Left ventricle myocardium superior (tissue), 1 donor: ENCODE results near the gene CMIP. TPM values are rescaled to one million over a fixed set of nuclear protein-coding genes. Genes with fewer than 3 reads are reported as not detected.

Source experiments
- ATAC-seq: fragments of 200-7000 bp; cut with Tn5 transposase; one replicate; pipeline ENCODE4 v1.9.1; 2020; ENCODE audit warnings: mild to moderate bottlenecking, moderate library complexity
- DNase-seq: peaks from one replicate; pipeline ENCODE4 v3.0.0-alpha.2; 2020
- intact Hi-C: fragments of 100-400 bp; cut with micrococcal nuclease; formaldehyde crosslinking; loops from one replicate; pipeline ENCODE4 v1.11.0; 2022
- total RNA-seq: library from RNA; stranded (reverse); fragmentation: NEBNext Ultra II Directional; extraction: Animal tissue kit (Norgen Biotek cat#: 25700); gene quantifications from one replicate; pipeline ENCODE4 v1.2.1, GENCODE V29; 2021
- donor health status: DM: no; HTN: yes; CAD: no; lungs with severe emphysema.

CMIP gene
- total RNA-seq, 1 donor from 2014 or later: 9.7 TPM

DNA sequence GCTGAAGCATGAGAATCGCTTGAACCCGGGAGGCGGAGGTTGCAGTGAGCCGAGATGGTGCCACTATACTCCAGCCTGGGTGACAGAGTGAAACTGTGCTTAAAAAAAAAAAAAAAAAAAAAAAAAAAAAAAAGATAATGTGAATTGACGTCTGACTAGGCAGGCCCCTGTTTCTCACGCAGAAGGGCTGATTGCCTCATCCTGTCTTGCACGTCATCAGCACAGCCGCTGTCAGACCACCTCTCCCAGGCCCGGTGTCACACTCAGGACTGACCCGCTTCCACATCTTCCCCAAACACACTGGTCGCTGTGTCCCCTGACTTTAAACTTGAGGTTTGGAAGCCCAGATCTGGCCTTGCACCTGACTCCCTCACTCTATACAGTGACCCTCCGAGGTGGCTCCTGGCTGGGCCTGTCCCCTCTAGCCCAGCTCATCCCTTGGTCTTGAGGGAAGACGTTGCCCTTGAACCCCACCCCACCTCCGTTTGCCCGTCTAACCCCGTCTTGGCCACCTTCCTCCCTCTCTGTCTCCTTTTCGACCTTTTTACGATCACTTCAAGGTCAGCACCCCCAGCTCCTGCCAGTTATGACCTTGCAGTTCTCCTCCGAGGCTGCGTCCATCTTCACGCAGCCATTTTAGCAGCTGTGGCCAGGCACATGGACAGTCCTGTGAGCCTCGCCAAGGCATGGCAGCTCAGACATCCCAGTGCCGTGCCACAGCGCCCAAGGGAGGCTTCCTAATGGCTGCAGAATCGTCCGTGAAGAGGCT is 184.6 kb downstream of the CMIP start:
- no peak for DNase-seq
- intact Hi-C loops: loop anchor here (10.0 kb wide), 1 partner anchor 96 kb away; no protein-coding TSS in a partner anchor
- ATAC-seq: no peak

DNA sequence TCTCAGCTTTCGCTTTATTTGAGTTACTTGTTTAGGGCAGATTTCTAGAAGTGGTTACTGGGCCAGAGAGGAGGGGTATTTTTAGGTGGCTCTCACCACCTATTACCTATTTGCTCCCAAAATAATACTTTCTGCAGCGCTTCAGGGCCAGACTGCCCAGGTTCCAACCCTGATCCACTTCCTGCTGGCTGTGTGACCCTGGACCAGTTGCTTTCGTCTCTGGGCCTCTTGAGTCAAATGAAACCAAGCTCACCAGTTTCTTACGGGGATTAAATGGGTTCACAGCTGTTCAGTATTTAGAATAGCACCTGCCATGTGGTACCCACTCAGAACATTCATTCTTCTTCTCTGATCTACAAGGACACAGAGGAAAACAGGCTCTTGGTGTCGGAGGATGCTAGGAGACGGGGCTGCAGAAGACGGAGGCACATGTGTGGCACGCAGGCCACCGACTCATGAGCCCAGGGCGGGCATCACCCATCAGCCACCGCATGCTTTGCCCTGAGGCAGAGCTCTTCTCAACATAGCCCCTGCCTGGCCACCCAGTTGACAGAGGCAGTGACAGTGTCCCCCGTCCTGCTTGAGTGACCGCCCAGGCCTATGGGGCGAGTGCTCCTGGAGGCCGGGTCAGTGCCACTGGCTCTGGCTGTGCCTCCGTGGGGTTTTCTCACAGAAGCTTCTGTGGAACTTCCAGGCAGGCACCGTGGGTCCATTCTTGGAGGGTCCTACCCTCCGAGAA is 185.5 kb downstream of the CMIP start:
- DNase-seq: no peak
- ATAC-seq: no peak
- intact Hi-C loops: loop anchor here (10.0 kb wide), 1 partner anchor 95 kb away; no protein-coding TSS in a partner anchor

GRCh38 chr16:81630635-81631031 is 186.0 kb downstream of the CMIP start:
- DNase-seq (no peak), ATAC-seq (no peak)
- intact Hi-C loops: no loop called here

DNA sequence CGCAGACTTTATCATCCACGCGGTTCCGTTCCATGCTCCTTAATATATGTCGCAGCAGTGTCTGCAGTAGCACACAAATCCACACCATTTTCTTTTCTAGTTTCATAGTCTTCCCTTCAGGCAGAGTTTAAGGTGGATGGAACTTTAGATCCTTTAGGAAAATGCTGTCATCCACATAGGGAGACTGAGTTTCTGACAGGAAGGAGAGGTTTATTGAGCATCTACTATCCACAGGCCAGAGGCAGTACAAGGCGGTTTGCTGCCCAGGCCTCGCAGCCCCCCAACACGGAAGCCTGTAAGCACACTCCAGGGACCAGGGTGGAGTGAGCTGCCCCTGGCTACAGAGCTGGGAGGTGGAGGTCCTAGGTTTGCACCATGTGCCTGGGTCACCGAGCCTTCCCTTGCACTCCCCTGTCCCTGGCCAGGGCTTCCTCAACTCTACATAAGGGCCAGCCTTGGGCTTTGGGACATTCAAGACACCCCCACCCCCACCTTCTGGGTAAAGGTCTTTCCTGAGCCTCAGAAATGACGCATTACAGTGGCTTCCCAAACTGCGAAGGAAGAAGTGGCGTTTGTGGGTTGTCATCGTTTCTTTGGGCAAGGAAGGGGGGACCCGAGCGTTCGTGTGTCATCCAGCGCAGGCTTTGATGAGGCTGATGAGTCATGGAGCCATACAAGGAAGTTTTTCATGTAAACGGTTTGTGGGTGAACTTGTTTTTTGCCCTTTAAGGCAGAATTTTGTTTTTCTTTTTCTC is 188.0 kb downstream of the CMIP start:
- no peak for DNase-seq
- intact Hi-C loops: no loop called here
- no peak for ATAC-seq

- ATAC-seq (no peak), DNase-seq (no peak)
- intact Hi-C loops: no loop called here
Observed at GRCh38 chr16:81633147-81633619, 188.6 kb downstream of the CMIP start.

DNA sequence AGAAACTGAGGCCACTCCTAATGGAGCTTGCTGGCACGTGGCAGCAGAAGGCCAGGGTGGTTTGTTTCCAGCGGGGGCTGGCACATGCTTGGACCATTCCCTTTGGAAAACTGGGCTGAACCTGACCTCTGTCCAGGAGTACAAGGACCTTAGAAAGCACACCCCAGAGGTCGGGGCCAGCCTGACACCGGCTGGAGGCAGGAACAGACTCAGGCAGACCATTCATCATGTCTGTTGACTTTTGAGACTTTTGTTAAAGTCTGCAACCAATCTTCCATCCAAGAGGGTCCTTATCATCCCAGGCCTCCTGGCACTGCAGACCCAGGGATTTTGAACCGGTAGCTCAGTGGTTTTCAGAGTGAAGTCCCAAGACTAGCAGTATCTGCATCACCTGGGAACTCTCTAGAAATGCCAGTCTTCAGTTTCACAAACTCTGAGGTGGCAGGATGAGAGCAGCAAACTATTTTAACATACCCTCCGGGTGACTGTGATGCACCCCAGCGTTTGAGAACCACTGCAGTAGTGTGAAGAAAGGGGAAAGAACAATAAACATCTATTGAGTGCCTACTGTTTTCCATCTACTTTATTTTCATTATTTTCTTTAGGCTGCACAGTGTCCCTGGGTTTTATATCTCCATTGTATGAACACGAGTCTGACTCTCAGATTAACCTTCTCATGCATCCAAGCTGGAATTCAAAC is 189.2 kb downstream of the CMIP start:
- DNase-seq: no peak
- ATAC-seq: no peak
- intact Hi-C loops: no loop called here

DNA sequence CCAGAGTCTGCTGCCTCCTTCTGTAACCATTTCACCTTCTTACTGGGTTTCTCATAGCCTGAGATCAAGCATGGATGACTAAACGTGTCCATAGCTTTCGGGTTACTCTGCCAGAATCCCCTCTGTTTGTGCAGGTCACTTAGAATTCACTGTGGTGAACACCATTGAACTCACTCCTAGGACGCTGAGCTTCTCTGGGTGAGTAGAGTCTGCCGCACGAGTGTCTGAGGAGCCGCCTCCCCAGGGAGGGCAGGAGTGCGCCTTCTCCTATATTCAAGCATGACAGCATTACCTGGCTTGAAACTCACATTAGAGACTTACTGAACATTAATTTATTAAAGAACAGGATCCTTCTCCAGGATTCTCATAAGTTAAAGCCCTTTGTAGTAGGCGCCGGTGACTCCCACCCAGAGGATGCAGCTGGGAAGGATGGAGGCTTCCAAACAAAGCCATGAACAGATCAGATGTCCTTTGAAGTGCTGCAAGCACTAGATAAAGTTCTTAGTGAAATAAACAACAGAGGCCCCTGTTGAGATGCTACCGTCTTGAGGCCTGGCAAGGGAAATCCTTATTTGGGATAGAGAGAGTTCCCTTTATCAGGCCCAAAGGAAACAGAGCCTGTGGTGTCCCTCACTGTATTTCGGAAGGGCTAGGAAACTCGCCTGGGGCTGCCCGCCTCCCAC is 189.9 kb downstream of the CMIP start:
- intact Hi-C loops: no loop called here
- ATAC-seq (no peak), DNase-seq (no peak)

DNA sequence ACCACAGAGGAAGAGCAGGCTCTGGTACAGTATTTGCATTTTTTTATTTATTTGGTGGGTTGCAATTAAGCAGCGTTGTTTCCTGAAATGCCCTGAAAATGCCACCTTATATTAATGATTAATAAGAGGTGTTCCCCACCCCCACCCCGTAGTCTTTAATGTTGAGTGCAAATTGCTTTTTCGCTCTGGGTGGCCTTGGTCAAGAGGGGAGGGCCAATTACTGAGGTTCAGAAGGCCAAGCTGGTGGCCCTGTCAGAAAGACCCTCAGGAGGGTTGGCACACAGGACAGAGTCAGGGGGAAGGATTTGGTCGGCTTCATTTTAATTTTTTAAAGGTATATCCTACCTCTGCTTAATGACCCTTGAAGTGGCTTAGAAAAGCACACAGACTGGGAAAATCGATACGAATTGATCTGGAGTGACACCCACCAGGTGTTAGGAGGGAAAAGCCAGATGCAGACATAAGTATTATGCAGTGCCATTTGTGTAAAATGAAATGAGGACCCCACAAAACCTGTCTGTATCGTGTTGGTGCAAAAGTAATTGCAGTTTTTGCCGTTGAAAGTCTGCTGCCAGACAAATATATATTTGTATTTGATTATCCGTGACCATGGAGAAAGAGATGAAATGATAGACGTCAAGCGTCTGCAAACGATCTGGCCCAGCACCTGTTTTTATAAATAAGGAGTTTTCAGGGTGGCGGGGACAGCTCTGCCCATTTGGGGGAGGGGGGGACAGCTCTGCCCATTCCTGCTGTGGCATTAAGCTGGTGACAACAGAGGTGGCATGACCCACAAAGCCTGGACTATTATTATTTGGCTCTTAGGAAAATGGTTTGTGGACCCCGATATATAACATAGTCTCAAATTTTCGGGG is 190.7 kb downstream of the CMIP start:
- intact Hi-C loops: no loop called here
- ATAC-seq: no peak

DNA sequence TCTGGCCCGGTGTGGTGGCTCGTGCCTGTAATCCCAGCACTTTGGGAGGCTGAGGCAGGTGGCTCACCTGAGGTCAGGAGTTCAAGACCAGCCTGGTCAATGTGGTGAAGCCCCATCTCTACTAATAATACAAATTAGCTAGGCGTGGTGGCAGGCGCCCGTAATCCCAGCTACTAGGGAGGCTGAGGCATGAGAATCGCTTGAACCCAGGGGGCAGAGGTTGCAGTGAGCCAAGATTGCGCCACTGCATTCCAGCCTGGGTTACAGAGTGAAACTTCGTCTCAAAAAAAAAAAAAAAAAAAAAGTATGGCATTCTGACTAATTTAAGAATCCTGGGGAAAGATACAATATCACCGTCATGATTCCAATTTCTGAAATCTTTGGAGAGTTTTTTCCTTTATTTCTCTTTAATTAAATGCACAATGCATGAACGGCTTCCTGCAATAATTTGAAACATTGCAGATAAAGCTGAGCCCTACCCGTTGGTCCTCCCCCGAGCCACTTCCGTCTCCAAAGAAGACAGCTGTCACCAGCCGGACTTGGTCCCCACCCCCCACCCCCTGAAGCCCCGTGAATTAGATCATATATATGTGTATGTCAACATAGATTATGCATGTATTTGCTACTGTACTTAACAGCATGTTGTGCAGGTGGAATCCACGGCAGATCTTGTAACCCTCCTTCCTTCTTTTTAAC is 191.8 kb downstream of the CMIP start:
- no peak for DNase-seq
- intact Hi-C loops: no loop called here
- no peak for ATAC-seq

More for the DNA sequence above, 190.7 kb downstream of the CMIP start:
- DNase-seq: no peak

- DNase-seq (no peak), ATAC-seq (no peak)
- intact Hi-C loops: no loop called here
Observed at GRCh38 chr16:81637336-81638235, 193.0 kb downstream of the CMIP start.

DNA sequence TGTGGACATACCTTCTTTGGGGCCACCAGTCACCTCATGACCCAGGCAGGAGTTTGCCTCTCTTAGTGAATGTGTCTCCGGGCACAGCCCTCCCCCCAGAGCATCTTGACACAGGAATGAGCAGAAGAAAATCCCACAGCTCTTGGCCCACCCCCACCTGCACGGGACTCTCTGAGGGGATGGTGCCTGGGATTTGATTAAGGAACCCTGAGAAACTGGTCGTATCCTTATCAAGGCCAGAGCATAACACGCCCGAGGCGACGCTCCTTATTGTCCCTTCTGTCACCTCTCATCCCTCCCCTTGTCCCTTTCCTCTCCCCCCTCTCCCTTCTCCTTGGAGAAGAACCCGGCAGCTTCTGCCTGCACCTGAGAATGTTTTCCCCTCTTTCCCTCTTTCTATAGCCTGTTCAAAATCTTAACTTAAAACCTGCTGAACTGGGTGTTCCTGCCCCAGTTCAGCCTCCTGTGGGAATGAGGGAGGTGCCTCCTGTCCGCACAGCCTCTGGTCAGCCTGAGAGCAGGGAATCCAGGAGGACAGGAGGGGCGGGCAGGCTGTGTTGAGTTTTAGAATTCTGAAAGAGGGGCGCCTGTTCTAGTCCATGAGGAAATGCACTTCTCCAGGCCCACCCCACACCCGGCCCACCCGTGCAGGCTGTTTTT is 193.8 kb downstream of the CMIP start:
- intact Hi-C loops: no loop called here
- DNase-seq (no peak), ATAC-seq (no peak)

DNA sequence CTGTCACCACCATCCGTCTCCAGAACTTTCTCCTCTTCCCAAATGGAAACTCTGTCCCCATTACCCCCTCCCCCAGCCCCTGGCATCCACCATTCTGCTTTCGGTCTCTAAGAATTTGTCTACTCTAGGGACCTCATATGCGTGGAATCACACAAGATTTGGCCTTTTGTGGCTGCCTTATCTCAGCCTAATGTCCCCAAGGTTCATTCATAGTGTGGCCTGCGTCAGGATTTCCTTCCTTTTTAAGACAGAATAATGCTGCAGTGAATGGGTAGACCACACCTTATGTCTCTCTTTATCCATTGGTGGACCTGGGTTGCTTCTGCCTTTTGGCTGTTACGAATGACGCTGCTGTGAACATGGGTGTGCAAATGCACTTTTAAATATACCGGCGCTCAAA is 194.7 kb downstream of the CMIP start:
- DNase-seq: no peak
- intact Hi-C loops: no loop called here
- no peak for ATAC-seq

DNA sequence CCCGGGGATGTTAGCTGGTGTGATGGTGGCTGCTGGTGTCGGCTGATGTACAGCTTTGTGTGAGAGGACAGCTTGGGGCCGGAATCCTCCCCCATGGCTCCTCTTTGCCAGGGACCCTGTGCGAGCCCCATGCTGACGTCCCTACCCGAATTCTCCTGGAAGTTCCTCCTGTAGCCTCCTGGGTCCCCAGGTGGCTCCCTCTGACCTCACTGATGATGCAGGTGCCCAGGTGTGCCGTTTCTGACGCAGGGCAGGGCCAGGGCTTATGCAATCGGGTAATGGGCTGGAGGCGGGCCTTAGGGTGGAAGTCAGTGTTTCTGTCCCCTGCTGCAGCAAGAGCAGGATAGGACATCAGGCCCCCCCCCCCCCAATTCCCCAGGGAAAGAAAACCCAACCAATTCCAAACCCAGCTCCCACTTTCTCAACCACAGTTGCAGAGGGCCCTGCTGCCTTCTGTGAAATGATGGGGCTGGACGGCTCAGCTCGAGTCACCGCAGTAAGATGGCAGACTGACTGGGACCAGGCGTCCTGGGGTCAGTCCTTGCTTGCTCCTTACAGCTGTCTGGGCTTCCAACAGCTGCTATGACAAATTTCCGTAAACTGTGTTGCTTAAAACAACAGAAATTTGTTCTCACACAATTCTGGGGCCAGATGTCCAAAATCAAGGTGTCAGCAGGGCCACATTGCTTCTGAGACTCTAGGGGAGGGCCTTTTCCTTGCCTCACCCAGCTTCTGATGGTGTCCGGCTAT is 195.5 kb downstream of the CMIP start:
- ATAC-seq: no peak
- DNase-seq: no peak
- intact Hi-C loops: no loop called here

DNA sequence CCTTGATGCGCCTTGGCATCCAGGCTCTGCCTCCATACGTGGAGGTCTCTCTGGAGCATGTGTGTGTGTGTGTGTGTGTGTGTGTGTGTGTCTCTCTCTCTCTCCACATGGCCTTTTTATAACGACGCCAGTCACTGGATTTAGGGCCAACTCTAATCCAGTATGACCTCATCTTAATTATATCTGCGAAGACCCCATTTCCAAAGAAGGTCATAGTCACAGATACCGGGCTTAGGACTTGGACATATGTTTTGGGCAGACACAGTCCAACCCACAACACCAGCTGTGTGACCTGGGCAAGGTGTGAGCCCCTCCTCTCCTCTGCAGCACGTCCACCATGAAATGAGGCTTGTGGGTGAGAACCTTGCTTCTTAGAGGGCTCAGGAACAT is 196.1 kb downstream of the CMIP start:
- ATAC-seq: no peak
- intact Hi-C loops: no loop called here
- no peak for DNase-seq
